ENCODE data around the gene EPSTI1.
"Not testable (repeated sequence)": the region's sequence is repeated elsewhere in the genome, so short reads cannot be mapped to it uniquely, and the experiment has no call there.

EPSTI1 gene, protein sequence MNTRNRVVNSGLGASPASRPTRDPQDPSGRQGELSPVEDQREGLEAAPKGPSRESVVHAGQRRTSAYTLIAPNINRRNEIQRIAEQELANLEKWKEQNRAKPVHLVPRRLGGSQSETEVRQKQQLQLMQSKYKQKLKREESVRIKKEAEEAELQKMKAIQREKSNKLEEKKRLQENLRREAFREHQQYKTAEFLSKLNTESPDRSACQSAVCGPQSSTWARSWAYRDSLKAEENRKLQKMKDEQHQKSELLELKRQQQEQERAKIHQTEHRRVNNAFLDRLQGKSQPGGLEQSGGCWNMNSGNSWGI

DNA sequence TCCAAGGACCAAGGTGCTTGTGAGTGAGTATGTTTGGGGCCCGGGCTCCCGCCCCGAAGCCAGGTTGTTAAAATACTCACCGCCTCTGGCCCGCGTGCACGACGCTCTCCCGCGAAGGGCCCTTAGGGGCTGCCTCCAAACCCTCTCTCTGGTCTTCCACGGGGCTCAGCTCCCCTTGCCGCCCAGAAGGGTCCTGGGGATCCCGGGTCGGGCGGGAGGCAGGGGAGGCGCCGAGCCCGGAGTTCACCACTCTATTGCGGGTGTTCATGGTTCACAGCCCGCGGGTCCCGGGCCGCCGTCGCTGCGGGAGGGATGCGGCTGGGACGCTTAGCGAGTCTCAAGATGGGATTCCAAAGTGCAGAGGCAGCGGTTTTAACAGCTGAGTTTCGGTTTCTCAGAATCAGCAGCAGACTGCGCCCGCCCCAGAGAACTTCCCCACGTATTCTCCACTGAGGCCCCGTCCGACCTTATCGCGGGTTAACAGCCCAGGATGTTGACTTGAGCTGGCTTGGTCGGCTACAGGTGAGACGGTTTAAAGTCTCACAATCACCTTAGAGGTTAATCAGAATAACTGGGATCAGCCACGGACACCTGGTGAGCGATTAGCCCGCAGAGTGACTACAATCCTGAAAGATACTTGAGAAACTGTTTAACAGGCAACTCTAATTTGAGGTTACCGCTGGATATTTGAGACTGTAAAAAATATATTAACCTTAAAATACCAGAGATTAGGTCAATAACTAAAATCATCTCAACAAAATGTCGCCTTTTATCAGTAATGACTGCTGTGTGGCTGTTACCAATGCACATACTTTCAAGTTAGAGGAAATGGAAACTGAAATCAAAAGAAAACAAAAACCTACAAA is at the start of gene EPSTI1:
Gene EPSTI1, minus strand, starts transcription at position 344 of the 866 bp plus-strand sequence. Its CDS starts 76 bp downstream, at position 268.
- H3K27ac ChIP-seq, result peak within 1 kb of the TSS; percentile 43
- no peak for DNase-seq (ENCODE audit: low read depth, low spot score)

DNA sequence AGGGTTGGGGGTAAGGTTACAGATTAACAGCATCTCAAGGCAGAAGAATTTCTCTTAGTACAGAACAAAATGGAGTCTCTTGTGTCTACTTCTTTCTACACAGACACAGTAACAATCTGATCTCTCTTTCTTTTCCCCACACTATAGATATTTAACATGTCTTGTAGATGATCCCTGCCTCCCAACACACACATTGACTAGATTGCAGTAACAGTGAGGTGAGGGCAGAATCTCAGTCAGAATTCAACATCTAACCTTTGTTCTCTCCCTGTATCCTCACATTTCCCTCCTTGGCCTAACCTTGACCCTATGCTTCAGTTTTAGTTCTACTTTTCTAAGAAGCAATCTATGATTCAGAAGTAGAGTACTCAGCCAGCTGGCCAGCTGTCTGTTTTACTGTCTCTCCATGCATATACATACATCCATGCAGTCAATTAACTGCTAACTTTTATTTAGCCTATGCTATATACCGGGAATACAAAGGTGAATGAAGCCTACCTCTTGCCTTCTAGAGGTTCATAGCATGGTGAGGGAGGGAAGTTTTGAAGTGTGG is 49.4 kb upstream of the EPSTI1 start:
- no peak for DNase-seq (ENCODE audit: low read depth, low spot score)
- no peak overlapping the region for H3K27ac ChIP-seq

DNA sequence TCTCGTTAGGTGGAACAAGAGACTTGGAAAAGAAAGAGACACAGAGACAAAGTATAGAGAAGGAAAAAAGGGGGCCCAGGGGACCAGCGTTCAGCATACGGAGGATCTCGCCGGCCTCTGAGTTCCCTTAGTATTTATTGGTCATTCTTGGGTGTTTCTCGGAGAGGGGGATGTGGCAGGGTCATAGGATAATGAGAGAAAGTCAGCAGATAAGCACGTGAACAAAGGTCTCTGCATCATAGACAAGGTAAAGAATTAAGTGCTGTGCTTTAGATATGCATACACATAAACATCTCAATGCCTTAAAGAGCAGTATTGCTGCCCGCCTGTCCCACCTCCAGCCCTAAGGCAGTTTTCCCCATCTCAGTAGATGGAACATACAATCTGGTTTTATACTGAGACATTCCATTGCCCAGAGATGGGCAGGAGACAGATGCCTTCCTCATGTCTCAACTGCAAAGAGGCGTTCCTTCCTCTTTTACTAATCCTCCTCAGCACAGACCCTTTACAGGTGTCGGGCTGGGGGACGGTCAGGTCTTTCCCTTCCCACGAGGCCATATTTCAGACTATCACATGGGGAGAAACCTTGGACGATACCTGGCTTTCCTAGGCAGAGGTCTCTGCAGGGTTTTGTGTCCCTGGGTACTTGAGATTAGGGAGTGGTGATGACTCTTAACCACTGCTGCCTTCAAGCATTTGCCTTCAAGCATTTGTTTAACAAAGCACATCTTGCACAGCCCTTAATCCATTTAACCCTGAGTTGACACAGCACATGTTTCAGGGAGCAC is 48.7 kb upstream of the EPSTI1 start:
- H3K27ac ChIP-seq; DNase-seq (ENCODE audit: low read depth, low spot score): not testable (repeated sequence)

DNA sequence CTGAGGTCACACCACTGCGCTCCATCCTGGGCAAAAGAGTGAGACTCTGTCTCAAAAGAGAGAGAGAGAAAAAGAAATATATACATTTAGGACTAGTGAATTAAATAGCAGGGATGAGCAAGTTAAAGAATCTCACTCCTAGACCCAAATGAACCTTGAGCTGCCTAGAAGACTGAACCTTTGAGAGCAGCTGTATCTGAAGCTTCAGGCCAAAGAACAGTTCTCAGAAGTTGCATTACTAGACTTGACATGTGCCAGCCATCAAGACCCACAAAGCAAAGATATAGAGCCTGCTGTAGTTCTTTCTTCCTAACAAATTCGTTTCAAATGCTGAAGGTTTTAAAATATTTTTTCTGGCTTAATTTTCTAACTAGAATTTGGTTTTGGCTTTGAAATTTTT is 47.9 kb upstream of the EPSTI1 start:
- DNase-seq (ENCODE audit: low read depth, low spot score), result no peak
- no peak overlapping the region for H3K27ac ChIP-seq

DNA sequence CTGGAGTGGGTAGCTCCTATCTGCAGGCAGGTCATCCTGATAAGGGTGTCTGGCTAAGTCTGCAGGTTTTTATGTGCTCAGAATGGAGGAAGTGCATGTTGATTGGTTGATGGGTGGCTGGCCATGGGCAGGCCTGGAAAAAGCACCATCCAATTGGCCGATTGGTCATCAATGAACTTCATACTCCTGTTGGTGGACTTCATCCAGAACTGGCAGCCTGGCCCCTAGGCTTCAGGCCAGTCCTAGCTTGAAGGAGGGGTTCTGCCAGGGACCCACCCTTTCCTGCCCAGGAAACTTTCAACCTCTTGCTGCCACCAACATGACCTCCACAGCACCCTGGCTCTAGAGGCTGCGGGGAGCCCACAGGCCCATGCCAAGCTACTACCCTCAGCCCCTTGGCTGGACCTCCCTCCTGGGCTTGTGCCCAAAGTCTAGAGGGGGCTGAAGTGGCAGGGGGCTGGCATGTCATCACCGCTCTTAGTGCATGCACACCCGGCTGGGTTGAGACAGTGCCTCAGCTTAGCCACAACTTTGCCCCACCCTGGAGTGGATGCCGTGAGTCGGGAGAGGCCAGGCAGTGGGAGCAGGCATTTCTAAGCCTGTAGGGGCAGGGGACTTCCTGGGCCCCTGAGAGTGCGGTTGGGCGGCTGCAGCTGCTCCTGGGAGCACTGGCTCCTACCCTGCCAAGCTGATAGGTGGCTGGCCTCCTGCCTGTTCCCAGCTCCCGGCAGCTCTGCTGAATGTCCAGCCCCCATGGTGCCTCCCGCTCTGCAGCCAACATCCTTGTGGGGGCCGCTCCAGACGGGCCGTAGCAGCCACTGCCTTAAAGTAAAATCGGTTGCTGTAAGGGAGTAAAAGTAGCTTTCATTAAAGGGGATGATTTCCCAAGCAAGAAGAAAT is 44.6 kb upstream of the EPSTI1 start:
- no peak for DNase-seq (ENCODE audit: low read depth, low spot score)
- no peak overlapping the region for H3K27ac ChIP-seq

DNA sequence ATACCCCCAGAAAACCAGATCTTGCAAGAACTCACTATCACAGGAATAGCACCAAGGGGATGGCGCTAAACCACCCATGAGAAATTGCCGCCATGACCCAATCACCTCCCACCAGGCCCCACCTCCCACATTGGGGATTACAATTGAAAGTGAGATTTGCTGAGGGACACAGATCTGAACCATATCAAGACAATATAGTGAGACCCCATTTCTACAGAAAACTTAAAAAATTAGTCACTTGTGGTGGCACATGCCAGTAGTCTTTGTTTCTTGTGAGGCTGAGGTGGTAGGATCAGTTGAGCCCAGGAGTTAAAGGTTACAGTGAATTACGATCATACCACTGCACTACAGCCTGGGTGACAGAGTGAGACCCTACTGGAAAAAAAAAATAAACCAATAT is 41.0 kb upstream of the EPSTI1 start:
- no peak for DNase-seq (ENCODE audit: low read depth, low spot score)
- H3K27ac ChIP-seq, result no peak overlapping the region

DNA sequence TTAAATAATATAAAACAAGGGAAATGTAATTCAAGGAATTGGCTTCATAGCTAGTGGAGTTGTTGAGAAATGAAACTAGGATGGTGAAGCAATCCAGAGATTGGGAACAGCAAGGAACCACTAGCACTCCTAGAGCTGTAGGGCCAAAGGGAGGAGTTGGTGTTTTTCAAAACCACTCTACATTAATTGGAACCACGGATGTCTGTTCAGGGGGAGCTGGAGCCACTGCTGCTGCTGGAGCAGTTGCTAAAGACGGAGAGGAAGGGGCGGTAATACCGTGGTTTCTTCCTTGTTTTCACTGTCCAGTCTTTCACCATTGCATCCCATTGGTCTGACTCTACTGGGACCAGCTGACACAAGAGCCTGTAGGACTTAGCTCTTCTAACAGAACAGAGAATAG is 39.8 kb upstream of the EPSTI1 start:
- DNase-seq (ENCODE audit: low read depth, low spot score), result no peak
- H3K27ac ChIP-seq, result no peak overlapping the region

DNA sequence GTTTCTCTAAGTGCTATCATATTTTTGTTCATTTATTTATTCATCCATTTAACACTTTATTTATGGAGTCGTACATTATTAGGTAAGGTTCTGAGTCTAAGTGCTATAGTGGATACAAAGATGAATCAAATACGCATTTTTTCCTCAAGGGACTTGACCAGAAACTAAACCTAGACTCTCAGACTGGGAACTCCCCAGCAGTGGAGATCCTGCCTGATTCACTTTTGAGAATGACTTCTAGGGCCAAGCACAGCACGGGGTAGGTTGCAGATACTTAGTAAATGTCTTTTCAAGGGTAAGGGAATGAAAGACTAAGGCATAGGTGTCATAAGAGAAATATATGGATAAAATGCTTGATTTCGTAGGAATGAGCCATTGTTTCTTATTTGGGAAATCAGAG is 38.5 kb upstream of the EPSTI1 start:
- no peak for DNase-seq (ENCODE audit: low read depth, low spot score)
- H3K27ac ChIP-seq, result no peak overlapping the region

DNA sequence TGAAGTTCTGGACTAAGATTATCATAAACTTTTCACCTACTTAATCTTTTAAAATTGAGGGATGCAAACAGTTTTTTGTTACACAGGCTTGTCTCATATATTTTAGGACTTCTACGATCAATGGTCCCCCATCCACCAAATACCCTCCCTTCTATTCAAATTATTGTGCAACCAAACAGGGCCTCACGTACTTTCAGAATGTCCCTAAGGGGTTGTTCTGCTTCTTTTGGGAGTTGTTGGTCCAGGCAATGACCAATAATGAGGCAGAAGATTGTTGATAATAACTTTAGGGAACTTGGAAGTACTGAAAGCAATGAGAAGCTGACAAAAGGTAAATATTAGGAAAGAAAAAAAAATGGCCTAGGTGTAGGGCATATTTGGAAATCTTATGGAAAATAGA is 34.2 kb upstream of the EPSTI1 start:
- no peak for DNase-seq (ENCODE audit: low read depth, low spot score)
- no peak overlapping the region for H3K27ac ChIP-seq

DNA sequence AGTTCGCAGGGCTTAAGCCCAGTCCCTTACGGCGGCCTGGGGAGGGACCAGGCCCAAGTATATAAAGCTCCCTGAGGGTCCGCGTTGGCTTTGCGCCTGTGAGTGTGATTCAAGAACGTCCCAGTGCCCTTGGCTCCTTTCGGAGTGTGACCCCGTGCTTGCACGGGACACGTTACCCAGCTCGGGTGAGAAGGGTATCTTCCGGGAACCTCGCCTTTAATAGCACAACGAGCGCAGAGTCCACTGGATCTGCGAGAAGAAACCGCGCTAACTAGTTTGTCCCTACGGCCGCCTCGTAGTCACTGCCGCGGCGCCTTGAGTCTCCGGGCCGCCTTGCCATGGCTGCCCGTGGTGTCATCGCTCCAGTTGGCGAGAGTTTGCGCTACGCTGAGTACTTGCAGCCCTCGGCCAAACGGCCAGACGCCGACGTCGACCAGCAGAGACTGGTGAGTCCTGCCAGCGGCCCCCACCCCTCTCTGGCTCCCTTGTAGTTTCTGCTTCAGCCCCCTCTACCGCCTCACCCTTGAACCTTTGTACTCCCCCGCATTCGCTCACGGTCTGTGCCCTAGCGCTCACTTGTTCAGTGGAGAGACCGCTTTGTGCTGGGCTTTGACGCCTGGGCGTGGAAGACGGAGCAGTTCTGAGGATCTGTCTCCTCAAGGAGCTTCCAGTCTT is 31.4 kb upstream of the EPSTI1 start, which contains the start of gene DNAJC15:
Gene DNAJC15, plus strand, starts transcription at position 298 of the 675 bp plus-strand sequence. Its CDS starts 41 bp downstream, at position 339.
- no peak for DNase-seq (ENCODE audit: low read depth, low spot score)
- H3K27ac ChIP-seq, result no peak within 1 kb of the TSS

DNA sequence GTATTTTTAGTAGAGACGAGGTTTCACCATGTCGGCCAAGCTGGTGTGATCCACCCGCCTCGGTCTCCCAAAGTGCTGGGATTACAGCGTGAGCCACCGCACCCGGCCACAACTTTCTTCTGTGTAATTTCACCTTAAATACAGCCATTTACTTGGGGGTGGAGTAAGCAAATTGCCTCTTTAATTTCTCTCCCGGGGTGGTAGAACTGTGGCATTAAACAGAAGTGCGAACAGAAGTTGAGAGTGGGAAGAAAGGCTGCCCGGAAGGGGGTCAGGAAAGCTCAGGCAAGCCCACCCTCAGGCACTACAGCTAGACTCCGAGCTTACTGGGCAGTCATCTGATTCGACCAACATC is 30.9 kb upstream of the EPSTI1 start:
- no peak overlapping the region for H3K27ac ChIP-seq
- no peak for DNase-seq (ENCODE audit: low read depth, low spot score)

DNA sequence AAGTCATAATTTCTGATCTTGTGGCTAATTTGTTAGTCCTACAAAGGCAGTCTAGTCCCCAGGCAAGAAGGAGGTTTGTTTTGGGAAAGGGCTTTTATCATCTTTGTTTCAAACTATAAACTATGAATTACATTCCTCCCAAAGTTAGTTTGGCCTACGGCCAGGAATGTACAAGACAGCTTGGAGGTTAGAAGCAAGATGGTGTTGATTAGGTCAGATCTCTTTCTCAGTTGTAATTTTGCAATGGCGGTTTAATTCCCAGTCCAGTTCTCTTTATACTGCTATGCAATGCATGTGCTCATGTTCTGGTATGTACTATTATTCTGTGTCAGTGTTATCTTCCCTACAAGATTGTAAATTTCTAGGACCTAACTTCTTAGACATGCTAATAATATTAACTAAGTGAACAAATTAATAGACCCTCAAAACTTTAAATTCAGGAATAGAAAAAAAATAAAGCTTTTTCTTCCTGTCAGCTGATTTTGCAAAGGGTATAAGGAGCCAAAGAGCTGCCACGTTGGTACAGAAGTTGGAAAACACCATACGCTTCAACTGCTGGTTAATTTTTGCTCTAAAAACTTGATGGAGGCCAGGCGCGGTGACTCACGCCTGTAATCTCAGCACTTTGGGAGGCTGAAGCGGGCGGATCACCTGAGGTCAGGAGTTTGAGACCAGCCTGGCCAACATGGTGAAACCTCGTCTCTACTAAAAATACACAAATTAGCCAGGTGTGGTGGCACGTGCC is 30.1 kb upstream of the EPSTI1 start:
- DNase-seq (ENCODE audit: low read depth, low spot score), result no peak

DNA sequence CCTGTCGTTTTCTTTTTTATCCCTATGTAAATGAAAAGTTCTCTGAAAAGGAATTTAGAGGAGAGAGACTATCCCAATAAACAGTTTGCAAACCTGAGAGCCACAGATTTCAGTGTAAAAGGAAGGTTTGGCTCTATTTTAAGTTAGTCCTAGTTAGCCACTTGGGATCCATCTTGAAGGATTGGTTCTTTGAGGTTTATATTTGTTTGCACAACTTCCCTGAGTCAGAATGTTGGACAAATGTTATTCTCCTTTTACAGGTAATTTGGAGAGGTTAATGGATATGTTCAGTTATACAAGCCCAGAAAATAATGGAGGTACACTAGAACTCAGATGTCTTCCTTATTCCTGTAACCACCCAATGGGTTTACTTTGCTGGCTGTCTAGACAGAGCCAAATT is 28.8 kb upstream of the EPSTI1 start:
- no peak overlapping the region for H3K27ac ChIP-seq
- DNase-seq (ENCODE audit: low read depth, low spot score), result no peak

More for the DNA sequence above, 30.1 kb upstream of the EPSTI1 start:
- H3K27ac ChIP-seq, result no peak overlapping the region

DNA sequence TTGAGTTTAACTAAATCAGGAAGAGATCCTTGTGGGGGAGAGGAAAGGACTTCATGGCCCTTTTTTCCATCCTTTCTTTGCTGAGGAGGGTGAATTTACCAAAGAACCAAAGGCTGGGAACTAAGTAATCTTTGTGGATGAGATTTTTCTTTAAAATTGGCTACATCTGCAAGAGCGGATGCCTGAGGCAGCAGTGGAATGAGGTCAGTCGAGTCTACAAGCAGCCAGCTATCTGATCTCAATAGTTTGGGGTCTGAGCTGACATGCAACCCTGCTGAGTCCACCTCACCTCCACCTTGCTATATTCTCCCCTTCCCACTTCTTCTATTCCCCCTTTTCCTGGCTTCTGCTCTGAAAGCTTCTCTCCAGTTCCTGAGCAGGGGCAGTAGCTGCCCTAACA is 27.8 kb upstream of the EPSTI1 start:
- no peak overlapping the region for H3K27ac ChIP-seq
- DNase-seq (ENCODE audit: low read depth, low spot score), result no peak

DNA sequence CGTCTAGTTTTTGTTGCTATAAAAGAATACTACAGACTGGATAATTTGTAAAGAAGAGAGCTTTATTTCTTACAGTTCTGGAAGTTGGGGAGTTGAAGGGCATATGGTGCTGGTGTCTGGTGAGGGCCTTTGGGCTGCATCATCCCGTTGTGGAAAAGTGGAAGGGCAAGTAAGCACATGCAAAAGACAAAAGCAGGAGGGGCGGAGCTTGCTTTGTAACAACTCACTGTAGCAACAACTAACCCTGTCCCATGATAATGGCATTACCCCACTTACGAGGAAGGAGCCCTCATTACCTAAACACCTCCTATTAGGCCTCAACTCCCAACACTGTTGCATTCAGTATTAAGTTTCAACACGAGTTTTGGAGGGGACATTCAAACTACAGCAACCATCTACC is 24.2 kb upstream of the EPSTI1 start:
- H3K27ac ChIP-seq, result no peak overlapping the region

DNA sequence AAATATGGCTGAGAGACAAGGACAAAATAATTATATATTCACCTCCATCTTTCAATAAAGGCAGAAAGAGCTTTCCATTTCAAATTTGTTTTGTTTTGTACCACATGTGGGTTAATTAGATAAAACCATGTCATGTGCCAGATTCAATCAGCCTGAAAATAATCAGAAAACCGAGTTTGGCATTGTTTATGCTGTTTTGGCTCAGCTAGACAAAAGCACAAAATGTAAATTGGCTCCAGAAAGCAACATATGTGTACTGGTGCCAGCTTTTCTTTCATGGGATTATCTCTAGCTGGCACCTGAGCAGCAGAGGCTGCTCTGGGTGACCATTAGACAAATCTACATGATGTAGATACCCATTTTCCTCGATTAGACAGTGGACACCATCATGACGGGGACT is 22.1 kb upstream of the EPSTI1 start:
- H3K27ac ChIP-seq, result no peak overlapping the region
- DNase-seq (ENCODE audit: low read depth, low spot score), result no peak

More for the DNA sequence above, 24.2 kb upstream of the EPSTI1 start:
- DNase-seq (ENCODE audit: low read depth, low spot score), result no peak

DNA sequence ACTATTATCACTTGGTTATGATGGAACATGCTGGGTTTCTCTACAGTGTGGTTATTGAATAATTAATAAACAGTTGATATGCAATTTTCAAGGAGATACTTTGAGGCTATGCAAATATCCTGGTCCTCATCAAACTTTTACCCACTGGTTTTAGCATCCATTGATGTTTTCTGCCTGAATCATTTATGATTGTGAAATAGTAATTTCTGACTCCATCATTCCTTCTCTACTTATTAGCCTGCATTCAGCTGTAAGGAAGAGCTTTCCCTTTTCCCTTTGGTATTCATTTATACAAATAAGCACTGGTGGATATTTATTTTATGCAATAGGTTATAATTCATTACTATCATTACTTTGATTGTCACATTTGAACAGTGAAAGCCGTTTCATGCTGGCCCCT is 17.5 kb upstream of the EPSTI1 start:
- H3K27ac ChIP-seq, result no peak overlapping the region
- no peak for DNase-seq (ENCODE audit: low read depth, low spot score)

DNA sequence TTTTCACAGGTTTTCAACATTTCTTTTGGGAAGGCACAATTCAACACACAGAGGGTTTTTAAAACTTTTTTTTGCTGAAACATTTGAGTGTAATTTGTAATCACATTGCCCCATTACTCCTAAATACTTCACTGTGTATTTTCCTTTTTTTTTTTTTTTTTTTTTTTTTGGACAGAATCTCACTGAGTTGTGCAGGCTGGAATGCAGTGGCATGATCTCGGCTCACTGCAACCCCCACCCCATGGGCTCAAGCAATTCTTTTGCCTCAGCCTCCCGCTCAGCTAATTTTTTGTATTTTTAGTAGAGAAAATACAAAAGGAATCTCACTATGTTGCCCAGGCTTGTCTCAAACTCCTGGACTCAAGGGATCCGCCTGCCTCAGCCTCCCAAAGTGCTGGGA is 16.6 kb upstream of the EPSTI1 start:
- no peak overlapping the region for H3K27ac ChIP-seq
- DNase-seq (ENCODE audit: low read depth, low spot score), result no peak
